NB4 (cell line): ENCODE results near the gene SCEL.

Source experiments
- TF ChIP-seq, protein P1 (sequence below): IDR thresholded peaks from 2 replicates; pipeline ENCODE4 v1.6.1; 2011; ENCODE audit warnings: low read depth, low read length
- TF ChIP-seq, protein P2 (sequence below): IDR thresholded peaks from one replicate; pipeline ENCODE4 v1.5.1; 2012; ENCODE audit warnings: low read depth, low read length

DNA sequence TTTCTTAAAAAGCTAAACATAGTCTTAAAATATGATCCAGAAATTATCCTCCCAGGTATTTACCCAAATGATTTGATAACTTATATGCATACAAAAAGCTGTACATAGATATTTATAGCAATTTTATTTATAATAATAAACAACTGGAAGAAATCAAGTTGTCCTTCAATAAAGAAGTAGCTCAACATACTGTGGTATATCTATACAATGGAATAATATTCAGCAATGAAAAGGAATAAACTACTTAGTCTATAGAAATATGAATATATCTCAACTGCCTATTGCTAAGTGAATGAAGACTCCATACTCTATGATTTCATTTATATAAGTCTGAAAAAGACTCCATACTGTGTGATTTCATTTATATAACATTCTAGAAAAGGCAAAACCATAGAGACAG is 114.9 kb downstream of the SCEL start:
- TF ChIP-seq, protein P1, sequence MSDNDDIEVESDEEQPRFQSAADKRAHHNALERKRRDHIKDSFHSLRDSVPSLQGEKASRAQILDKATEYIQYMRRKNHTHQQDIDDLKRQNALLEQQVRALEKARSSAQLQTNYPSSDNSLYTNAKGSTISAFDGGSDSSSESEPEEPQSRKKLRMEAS, result no peak
- TF ChIP-seq, protein P2, sequence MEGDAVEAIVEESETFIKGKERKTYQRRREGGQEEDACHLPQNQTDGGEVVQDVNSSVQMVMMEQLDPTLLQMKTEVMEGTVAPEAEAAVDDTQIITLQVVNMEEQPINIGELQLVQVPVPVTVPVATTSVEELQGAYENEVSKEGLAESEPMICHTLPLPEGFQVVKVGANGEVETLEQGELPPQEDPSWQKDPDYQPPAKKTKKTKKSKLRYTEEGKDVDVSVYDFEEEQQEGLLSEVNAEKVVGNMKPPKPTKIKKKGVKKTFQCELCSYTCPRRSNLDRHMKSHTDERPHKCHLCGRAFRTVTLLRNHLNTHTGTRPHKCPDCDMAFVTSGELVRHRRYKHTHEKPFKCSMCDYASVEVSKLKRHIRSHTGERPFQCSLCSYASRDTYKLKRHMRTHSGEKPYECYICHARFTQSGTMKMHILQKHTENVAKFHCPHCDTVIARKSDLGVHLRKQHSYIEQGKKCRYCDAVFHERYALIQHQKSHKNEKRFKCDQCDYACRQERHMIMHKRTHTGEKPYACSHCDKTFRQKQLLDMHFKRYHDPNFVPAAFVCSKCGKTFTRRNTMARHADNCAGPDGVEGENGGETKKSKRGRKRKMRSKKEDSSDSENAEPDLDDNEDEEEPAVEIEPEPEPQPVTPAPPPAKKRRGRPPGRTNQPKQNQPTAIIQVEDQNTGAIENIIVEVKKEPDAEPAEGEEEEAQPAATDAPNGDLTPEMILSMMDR, result no peak
